Activated naive CD8-positive, alpha-beta T cell (primary cell): ENCODE results near the gene CPAMD8.
"Not testable (repeated sequence)": the region's sequence is repeated elsewhere in the genome, so short reads cannot be mapped to it uniquely, and the experiment has no call there.

Experiments
- H3K27ac Mint-ChIP-seq: one replicate; pipeline ENCODE4 v1.8.0; 2021; ENCODE audit warnings: mixed read lengths
- H3K27me3 Mint-ChIP-seq: one replicate; pipeline ENCODE4 v1.8.0; 2021; ENCODE audit warnings: mixed read lengths
- H3K36me3 Mint-ChIP-seq: one replicate; pipeline ENCODE4 v1.8.0; 2021; ENCODE audit warnings: mixed read lengths
- H3K4me1 Mint-ChIP-seq: one replicate; pipeline ENCODE4 v1.8.0; 2021; ENCODE audit warnings: low read depth, mixed read lengths
- H3K4me3 Mint-ChIP-seq: one replicate; pipeline ENCODE4 v1.8.0; 2021; ENCODE audit warnings: mild to moderate bottlenecking, mixed read lengths
- H3K9me3 Mint-ChIP-seq: one replicate; pipeline ENCODE4 v1.8.0; 2021; ENCODE audit warnings: low read depth, mixed read lengths

CPAMD8 gene

GRCh38 chr19:16996838-16997490, 29.6 kb downstream of the CPAMD8 start:
- H3K27me3 Mint-ChIP-seq, H3K4me3 Mint-ChIP-seq, H3K9me3 Mint-ChIP-seq, H3K27ac Mint-ChIP-seq: not testable (repeated sequence)
- peaks cover 16% of the 10 kb centered on the region for H3K4me1 Mint-ChIP-seq
- peaks cover 16% of the 10 kb centered on the region for H3K36me3 Mint-ChIP-seq

DNA sequence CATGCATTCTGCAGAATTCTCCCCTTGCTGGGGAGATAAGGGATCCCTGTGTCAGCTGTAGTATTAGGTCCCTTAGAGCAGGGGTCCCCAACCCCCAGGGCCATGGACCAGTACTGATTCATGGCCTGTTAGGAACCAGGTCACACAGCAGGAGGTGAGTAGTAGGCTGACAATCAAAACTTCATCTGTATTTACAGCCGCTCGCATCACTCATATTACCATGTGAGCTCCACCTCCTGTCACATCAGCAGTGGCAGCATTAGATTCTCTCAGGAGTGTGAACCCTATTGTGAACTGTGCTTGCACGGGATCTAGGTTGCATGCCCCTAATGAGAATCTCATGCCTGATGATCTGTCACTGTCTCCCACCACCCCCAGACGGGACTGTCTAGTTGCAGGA, 37.9 kb downstream of the CPAMD8 start:
- peaks cover 20% of the 10 kb centered on the region for H3K36me3 Mint-ChIP-seq
- no peak overlapping the region for H3K4me3 Mint-ChIP-seq
- H3K4me1 Mint-ChIP-seq: no peaks in the 10 kb centered on the region
- H3K27me3 Mint-ChIP-seq: no peaks in the 10 kb centered on the region
- H3K9me3 Mint-ChIP-seq: peaks cover 7% of the 10 kb centered on the region
- H3K27ac Mint-ChIP-seq: no peak overlapping the region

DNA sequence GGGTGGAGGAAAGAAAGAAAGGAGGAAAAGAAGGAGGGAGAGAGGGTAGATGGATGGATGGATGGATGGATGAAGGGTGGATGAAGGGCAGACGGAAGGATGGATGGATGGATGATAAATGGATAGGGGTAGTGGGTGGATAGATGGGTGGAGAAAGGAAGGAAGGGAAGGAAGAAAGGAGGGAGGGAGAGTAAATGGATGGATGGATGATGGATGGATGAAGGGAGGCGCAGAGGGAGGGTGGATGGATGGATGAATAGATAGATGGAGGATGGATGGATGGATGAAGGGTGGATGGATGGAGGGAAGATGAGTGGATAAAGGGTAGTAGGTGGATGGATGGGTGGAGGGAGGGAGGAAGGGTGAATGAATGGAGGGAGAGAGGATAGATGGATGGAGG, 41.2 kb downstream of the CPAMD8 start:
- peaks cover 8% of the 10 kb centered on the region for H3K9me3 Mint-ChIP-seq
- H3K36me3 Mint-ChIP-seq: peaks cover 16% of the 10 kb centered on the region
- no peaks in the 10 kb centered on the region for H3K27me3 Mint-ChIP-seq
- H3K27ac Mint-ChIP-seq: no peak overlapping the region
- no peak overlapping the region for H3K4me3 Mint-ChIP-seq
- no peaks in the 10 kb centered on the region for H3K4me1 Mint-ChIP-seq

- not testable (repeated sequence) for H3K27me3 Mint-ChIP-seq, H3K4me3 Mint-ChIP-seq, H3K4me1 Mint-ChIP-seq, H3K27ac Mint-ChIP-seq
- peaks cover 18% of the 10 kb centered on the region for H3K9me3 Mint-ChIP-seq
- H3K36me3 Mint-ChIP-seq: peaks cover 24% of the 10 kb centered on the region
Observed at GRCh38 chr19:16982586-16982985, 44.0 kb downstream of the CPAMD8 start.

GRCh38 chr19:16978839-16979802, 47.5 kb downstream of the CPAMD8 start:
- no peaks in the 10 kb centered on the region for H3K4me1 Mint-ChIP-seq
- H3K36me3 Mint-ChIP-seq: peaks cover 17% of the 10 kb centered on the region
- peaks cover 15% of the 10 kb centered on the region for H3K9me3 Mint-ChIP-seq
- no peak overlapping the region for H3K4me3 Mint-ChIP-seq
- no peak overlapping the region for H3K27ac Mint-ChIP-seq
- no peaks in the 10 kb centered on the region for H3K27me3 Mint-ChIP-seq

GRCh38 chr19:16978156-16978555, 48.5 kb downstream of the CPAMD8 start:
- H3K27ac Mint-ChIP-seq: no peak overlapping the region
- H3K4me3 Mint-ChIP-seq: no peak overlapping the region
- H3K4me1 Mint-ChIP-seq: no peaks in the 10 kb centered on the region
- H3K36me3 Mint-ChIP-seq: peaks cover 8% of the 10 kb centered on the region
- peaks cover 10% of the 10 kb centered on the region for H3K9me3 Mint-ChIP-seq
- H3K27me3 Mint-ChIP-seq: no peaks in the 10 kb centered on the region

DNA sequence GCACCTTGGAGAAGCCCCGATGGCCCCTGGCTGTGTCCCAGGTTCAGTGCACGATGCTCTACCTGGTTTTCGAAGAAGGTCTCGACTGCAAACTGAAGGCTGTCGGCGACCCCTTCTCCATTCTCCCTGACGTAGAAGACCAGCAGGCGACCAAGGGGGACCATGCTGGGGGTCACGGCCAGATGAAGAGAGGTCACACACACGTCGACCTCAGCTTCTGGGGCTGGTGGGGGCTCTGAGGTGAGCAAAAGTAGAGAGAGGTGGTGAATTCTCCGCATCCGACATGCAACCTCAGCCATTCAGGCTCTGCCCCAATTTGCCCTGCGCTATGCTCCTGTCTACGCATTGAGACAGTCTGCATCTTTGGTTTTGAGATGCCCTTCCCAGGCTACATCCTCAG, 49.3 kb downstream of the CPAMD8 start:
- no peak overlapping the region for H3K27ac Mint-ChIP-seq
- no peaks in the 10 kb centered on the region for H3K27me3 Mint-ChIP-seq
- H3K9me3 Mint-ChIP-seq: peaks cover 10% of the 10 kb centered on the region
- no peak overlapping the region for H3K4me3 Mint-ChIP-seq
- no peaks in the 10 kb centered on the region for H3K4me1 Mint-ChIP-seq
- peaks cover 8% of the 10 kb centered on the region for H3K36me3 Mint-ChIP-seq

GRCh38 chr19:16976446-16976845, 50.2 kb downstream of the CPAMD8 start:
- Mint-ChIP-seq H3K4me1 (no peaks in the 10 kb centered on the region), H3K9me3 (peaks cover 10% of the 10 kb centered on the region), H3K36me3 (peaks cover 8% of the 10 kb centered on the region), H3K27me3 (no peaks in the 10 kb centered on the region), H3K4me3 (no peak overlapping the region), H3K27ac (no peak overlapping the region)

DNA sequence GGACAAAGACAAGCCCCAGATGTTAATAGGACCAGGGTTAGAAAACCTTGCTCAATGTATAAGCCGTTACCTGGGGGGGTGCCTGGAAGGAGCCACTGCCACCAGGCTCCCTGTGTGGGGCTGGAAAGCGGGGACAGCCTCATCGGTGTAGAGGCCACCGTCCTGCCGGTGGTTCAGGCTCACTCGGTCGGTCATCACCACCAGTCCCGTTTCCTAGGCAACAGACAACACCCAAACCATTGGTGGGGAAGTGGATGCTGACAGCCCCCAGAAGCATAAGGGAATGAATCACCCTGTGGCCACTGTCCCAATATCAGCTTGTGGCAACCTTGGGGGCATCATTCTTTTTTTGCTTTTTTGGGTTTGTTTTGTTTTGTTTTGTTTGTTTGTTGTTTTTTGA, 55.8 kb downstream of the CPAMD8 start:
- H3K27ac Mint-ChIP-seq: no peak overlapping the region
- no peaks in the 10 kb centered on the region for H3K27me3 Mint-ChIP-seq

GRCh38 chr19:16969135-16969534, 57.5 kb downstream of the CPAMD8 start:
- Mint-ChIP-seq H3K9me3 (peaks cover 4% of the 10 kb centered on the region), H3K27ac (no peak overlapping the region), H3K4me1 (no peaks in the 10 kb centered on the region), H3K27me3 (no peaks in the 10 kb centered on the region), H3K36me3 (peaks cover 13% of the 10 kb centered on the region), H3K4me3 (no peak overlapping the region)

More for the DNA sequence above, 55.8 kb downstream of the CPAMD8 start:
- H3K9me3 Mint-ChIP-seq: peaks cover 4% of the 10 kb centered on the region
- H3K4me1 Mint-ChIP-seq: no peaks in the 10 kb centered on the region
- H3K36me3 Mint-ChIP-seq: peaks cover 10% of the 10 kb centered on the region
- H3K4me3 Mint-ChIP-seq: no peak overlapping the region

DNA sequence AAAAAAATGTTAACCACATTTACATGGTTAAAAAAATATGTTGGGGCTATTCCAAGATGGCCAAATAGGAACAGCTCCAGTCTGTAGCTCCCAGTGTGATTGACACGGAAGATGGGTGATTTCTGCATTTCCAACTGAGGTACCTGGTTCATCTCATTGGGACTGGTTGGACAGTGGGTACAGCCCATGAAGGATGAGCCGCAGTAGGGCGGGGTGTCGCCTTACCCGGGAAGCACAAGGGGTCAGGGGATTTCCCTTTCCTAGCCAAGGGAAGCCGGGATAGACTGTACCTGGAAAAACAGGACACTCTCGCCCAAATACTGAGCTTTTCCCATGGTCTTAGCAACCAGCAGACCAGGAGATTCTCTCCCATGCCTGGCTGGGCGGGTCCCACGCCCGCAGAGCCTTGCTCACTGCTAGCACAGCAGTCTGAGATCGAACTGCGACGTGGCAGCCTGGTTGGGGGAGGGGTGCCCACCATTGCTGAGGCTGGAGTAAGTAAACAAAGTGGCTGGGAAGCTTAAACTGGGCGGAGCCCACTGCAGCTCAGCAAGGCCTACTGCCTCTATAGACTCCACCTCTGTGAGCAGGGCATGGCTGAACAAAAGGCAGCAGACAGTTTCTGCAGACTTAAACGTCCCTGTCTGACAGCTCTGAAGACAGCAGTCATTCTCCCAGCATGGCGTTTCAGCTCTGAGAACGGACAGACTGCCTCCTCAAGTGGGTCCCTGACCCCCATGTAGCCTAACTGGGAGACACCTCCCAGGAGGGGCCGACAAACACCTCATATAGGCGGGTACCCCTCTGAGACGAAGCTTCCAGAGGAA, 65.4 kb downstream of the CPAMD8 start:
- H3K36me3 Mint-ChIP-seq, H3K27me3 Mint-ChIP-seq, H3K4me1 Mint-ChIP-seq, H3K9me3 Mint-ChIP-seq, H3K27ac Mint-ChIP-seq, H3K4me3 Mint-ChIP-seq: not testable (repeated sequence)

DNA sequence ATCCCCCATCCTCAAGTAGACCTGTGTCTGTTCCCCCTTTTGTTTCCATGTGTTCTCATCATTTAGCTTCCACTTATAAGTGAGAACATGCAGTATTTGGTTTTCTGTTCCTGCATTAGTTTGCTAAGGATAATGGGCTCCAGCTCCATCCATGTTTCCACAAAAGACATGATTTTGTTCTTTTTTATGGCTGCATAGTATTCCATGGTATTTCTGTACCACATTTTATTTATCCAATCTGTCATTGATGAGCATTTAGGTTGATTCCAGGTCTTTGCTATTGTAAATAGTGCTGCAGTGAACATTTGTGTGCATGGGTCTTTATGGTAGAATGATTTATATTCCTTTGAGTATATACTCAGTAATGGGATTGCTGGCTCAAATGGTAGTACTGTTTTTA, 68.3 kb downstream of the CPAMD8 start:
- not testable (repeated sequence) for H3K4me3 Mint-ChIP-seq, H3K27ac Mint-ChIP-seq, H3K9me3 Mint-ChIP-seq, H3K27me3 Mint-ChIP-seq, H3K36me3 Mint-ChIP-seq, H3K4me1 Mint-ChIP-seq

GRCh38 chr19:16957855-16958254, 68.8 kb downstream of the CPAMD8 start:
- no peaks in the 10 kb centered on the region for H3K27me3 Mint-ChIP-seq
- no peak overlapping the region for H3K4me3 Mint-ChIP-seq
- no peaks in the 10 kb centered on the region for H3K9me3 Mint-ChIP-seq
- peaks cover 5% of the 10 kb centered on the region for H3K36me3 Mint-ChIP-seq
- H3K27ac Mint-ChIP-seq: no peak overlapping the region
- peaks cover 2% of the 10 kb centered on the region for H3K4me1 Mint-ChIP-seq

- Mint-ChIP-seq H3K4me3 (no peak overlapping the region), H3K4me1 (peaks cover 2% of the 10 kb centered on the region), H3K9me3 (no peaks in the 10 kb centered on the region), H3K36me3 (peaks cover 7% of the 10 kb centered on the region), H3K27me3 (no peaks in the 10 kb centered on the region), H3K27ac (no peak overlapping the region)
Observed at GRCh38 chr19:16957151-16957701, 69.4 kb downstream of the CPAMD8 start.

- Mint-ChIP-seq H3K4me3 (no peak overlapping the region), H3K9me3 (no peaks in the 10 kb centered on the region), H3K27ac (no peak overlapping the region), H3K27me3 (no peaks in the 10 kb centered on the region), H3K36me3 (peaks cover 7% of the 10 kb centered on the region), H3K4me1 (no peaks in the 10 kb centered on the region)
Observed at GRCh38 chr19:16955161-16955560, 71.4 kb downstream of the CPAMD8 start.
